OCI-LY1 (cell line): ENCODE measurements around the gene TMCC2.

Experiments used
- EZH2 ChIP-seq: fragments of 200-600 bp; sonication (generic), shearing (Covaris generic); IDR thresholded peaks from 2 replicates; pipeline ENCODE4 v1.8.0; 2017; ENCODE audit warnings: borderline replicate concordance, mixed run types, mild to moderate bottlenecking, antibody characterized with exemption, low read length, moderate library complexity, mixed read lengths
- TF ChIP-seq, protein P1 (sequence below): fragments of 200-600 bp; sonication (generic), shearing (Covaris generic); IDR thresholded peaks from 2 replicates; pipeline ENCODE4 v1.5.1; 2017; ENCODE audit warnings: mild to moderate bottlenecking, antibody characterized with exemption, low read length, moderate library complexity, mixed read lengths

DNA sequence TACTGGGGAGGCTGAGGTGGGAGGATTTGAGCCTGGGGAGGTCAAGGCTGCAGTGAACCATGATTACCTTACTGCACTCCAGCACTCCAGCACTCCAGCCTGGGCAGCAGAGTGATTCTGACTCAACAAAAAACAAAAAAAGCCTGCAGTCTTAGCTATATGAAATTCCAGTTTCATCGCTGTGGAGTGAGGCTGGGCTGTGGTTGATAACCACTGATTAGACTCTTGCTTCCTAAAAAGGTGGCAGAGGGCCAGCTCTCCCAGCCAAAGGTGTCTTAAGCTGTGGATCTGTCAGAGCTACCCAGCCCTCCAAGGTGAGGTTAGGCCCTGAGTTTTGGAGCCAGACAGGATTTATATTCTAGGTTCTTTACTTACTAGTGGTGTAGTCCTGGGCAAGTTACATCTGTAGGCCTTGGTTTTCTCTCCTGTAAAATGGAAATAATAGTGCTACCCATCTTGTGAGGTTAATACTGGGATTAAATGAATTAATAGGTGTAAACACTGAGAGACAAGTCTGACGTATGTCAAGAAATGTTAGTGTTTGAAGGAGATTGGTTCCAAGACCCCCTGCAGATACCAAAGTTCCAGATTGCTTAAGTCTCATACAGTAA, 35.9 kb downstream of the TMCC2 start:
- TF ChIP-seq, protein P1, sequence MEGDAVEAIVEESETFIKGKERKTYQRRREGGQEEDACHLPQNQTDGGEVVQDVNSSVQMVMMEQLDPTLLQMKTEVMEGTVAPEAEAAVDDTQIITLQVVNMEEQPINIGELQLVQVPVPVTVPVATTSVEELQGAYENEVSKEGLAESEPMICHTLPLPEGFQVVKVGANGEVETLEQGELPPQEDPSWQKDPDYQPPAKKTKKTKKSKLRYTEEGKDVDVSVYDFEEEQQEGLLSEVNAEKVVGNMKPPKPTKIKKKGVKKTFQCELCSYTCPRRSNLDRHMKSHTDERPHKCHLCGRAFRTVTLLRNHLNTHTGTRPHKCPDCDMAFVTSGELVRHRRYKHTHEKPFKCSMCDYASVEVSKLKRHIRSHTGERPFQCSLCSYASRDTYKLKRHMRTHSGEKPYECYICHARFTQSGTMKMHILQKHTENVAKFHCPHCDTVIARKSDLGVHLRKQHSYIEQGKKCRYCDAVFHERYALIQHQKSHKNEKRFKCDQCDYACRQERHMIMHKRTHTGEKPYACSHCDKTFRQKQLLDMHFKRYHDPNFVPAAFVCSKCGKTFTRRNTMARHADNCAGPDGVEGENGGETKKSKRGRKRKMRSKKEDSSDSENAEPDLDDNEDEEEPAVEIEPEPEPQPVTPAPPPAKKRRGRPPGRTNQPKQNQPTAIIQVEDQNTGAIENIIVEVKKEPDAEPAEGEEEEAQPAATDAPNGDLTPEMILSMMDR: no peak
- TF ChIP-seq EZH2: no peak
